GM08714 (cell line): Measurements from ENCODE around the gene ARRB1.
"Not testable (repeated sequence)": the region's sequence is repeated elsewhere in the genome, so short reads cannot be mapped to it uniquely, and the experiment has no call there.

ENCODE experiments used
- H3K4me3 ChIP-seq: fragments of 200-500 bp; sonication (Bioruptor generic); 2 replicates; pipeline ENCODE4 v1.5.1; 2014; ENCODE audit warnings: mild to moderate bottlenecking, low read length, inconsistent platforms
- ZNF274 ChIP-seq: IDR thresholded peaks from 2 replicates; pipeline ENCODE4 v1.6.1; 2012; ENCODE audit warnings: mild to moderate bottlenecking, low read depth, low read length

Gene ARRB1

DNA sequence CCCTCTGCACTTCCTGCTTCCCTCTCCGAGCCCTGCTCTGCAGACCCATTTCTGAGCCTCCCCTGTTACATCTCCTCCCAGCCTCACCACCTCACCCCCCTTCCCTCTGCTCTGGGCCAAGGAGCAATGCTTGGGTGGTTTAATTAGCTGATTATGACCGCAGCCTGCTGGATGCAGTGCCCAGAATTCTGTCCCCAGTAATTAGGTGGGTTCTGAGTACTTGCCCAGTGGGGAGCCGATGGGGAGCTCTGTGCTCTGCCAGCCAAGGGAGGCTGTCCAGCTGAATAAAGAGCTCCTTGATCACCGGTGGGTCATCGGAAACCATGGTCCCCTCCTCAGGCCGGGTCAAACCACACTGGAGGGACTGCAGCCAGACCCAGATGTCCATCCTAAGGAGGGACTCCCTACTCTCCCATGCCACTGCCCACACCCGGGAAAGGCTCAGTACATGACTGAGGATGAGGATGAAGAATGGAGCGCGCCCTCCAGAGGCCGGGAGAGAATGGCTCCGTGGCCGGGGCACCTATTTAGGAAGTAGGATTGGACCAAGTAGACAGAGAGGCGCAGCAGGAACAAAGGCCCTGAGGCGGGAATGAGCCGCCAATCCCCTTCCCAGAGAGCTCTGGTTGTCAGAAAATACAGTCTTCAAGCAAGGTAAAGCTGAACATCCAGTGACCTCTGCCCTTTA, 9.1 kb downstream of the ARRB1 start:
- H3K4me3 ChIP-seq = no peak overlapping the region
- TF ChIP-seq ZNF274 = no peak

GRCh38 chr11:75341612-75342011, 9.8 kb downstream of the ARRB1 start:
- no peak overlapping the region for H3K4me3 ChIP-seq
- no peak for TF ChIP-seq ZNF274

DNA sequence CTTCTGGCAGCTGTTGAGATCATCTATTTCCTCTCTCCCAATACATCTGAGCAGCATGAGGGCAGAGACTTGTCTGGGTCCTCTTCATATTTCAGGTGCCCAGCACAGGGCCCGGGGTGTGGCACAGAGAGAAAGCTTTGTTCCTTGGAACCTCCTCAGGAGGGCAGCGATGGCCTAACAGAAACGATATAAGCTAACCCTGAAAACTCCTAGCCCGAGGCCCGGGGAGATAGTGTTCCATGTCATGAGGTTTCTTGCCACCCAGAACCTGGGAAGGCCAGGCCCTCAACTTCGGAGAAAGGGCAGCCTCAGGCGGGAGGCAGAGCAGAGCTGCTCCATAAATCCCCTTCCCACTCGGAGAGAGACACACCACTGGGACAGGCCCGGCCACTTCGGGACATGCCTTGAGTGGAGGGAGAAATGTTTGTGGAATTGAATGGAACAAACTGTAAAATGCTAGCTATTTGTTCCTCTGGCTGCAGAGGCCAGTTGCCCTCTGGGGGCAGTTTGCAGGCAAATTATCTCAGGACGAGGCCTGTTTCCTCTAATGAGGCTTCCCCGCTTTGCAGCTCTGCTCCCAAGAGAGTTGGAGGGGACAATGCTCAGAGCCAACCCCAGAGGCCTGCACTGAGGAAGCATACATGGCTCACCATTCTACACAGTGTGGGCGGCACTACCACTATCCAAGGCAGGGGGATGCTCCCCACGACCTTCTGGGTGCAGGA, 11.6 kb downstream of the ARRB1 start:
- TF ChIP-seq ZNF274 = no peak
- no peak overlapping the region; the same call in 1 of the 2 replicates for H3K4me3 ChIP-seq

GRCh38 chr11:75338516-75339208, 12.8 kb downstream of the ARRB1 start:
- no peak for TF ChIP-seq ZNF274
- H3K4me3 ChIP-seq = no peak overlapping the region

GRCh38 chr11:75337195-75337654, 14.2 kb downstream of the ARRB1 start:
- TF ChIP-seq ZNF274 = no peak
- H3K4me3 ChIP-seq = no peak overlapping the region

- TF ChIP-seq ZNF274 = no peak
- no peak overlapping the region for H3K4me3 ChIP-seq
These were observed 16.5 kb downstream of the ARRB1 start for GRCh38 chr11:75334976-75335375.

GRCh38 chr11:75334402-75334891, 17.0 kb downstream of the ARRB1 start:
- TF ChIP-seq ZNF274 = no peak
- H3K4me3 ChIP-seq = no peak overlapping the region

- TF ChIP-seq ZNF274 = no peak
- no peak overlapping the region for H3K4me3 ChIP-seq
These were observed 17.7 kb downstream of the ARRB1 start for GRCh38 chr11:75333807-75334140.

- TF ChIP-seq ZNF274 = no peak
- no peak overlapping the region for H3K4me3 ChIP-seq
These were observed 18.2 kb downstream of the ARRB1 start for GRCh38 chr11:75333022-75333806.

DNA sequence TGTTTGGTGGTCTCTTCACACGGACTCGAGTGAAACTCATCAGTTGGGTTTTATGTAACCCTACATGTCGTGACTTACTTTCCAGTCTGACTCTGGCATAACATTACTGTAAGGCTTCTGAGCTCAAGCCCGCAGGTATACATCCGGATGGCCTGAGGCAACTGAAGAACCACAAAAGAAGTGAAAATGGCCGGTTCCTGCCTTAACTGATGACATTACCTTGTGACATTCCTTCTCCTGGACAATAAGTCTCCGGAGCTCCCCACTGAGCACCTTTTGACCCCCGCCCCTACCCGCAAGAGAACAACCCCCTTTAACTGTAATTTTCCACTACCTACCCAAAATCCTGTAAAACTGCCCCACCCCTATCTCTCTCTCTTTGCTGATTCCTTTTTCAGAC, 19.7 kb downstream of the ARRB1 start:
- not testable (repeated sequence) for H3K4me3 ChIP-seq

GRCh38 chr11:75331304-75331703, 20.2 kb downstream of the ARRB1 start:
- H3K4me3 ChIP-seq = not testable (repeated sequence)

DNA sequence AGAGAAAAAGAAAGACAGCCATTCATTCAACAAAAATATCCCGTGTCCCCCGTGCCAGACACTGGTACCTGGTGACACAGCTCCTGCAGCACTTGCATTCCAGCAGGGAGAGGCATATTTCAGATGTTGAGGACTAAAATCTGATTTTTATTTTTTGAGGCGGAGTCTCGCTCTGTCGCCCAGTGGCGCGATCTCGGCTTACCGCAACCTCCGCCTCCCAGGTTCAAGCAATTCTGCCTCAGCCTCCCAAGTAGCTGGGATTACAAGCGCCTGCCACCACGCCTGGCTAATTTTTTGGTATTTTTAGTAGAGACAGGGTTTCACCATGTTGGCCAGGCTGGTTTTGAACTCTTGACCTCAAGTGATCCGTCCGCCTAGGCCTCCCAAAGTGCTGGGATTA, 20.6 kb downstream of the ARRB1 start:
- H3K4me3 ChIP-seq = not testable (repeated sequence)

GRCh38 chr11:75330291-75330690, 21.2 kb downstream of the ARRB1 start:
- no peak for TF ChIP-seq ZNF274
- H3K4me3 ChIP-seq = no peak overlapping the region
